Astrocyte of the cerebellum (primary cell): ENCODE results near the gene PDK2.

Experiments used
- DNase-seq: peaks from one replicate; pipeline ENCODE4 v3.0.0-alpha.2; 2011; ENCODE audit warnings: low read depth
- H3K4me3 ChIP-seq: 2 replicates; pipeline ENCODE4 v1.5.1; 2011; ENCODE audit warnings: mild to moderate bottlenecking, low read depth, low read length, moderate library complexity
- CTCF ChIP-seq: IDR thresholded peaks from 2 replicates; pipeline ENCODE4 v1.5.1; 2012; ENCODE audit warnings: low read length, low read depth, moderate library complexity, mild to moderate bottlenecking; ENCODE audit errors: missing control alignments
- in situ Hi-C: cut with HindIII; loops from 2 replicates; pipeline ENCODE4 v1.10.0; 2017; ENCODE audit warnings: low sequenced_read_pairs

Gene PDK2

GRCh38 chr17:50091918-50092285 lies 3.2 kb upstream of the PDK2 start:
- DNase-seq, result no peak
- in situ Hi-C loops, result no loop called here
- H3K4me3 ChIP-seq, result no peak overlapping the region
- TF ChIP-seq CTCF, result no peak

DNA sequence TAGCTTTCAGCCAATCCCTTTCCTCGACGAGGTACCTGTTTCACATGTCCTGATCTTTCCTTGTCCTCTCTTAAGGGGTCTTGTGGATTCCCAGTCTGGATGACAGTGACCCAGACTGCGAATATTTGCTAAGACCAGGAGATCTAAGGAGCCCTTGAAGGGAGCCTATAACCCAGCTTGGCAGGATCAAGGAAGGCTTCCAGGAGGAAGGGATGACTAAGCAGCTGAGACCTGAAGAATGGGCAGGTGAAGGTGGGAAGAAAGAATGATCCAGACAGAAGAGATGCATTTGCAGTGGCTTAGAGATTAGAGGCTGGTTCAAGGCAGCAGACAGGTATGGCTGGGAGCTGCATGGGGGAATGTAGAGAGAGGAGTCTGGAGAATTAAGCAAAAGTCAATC lies 1.9 kb upstream of the PDK2 start:
- no peak for TF ChIP-seq CTCF
- no peak overlapping the region for H3K4me3 ChIP-seq
- in situ Hi-C loops, result no loop called here
- no peak for DNase-seq

- no peak overlapping the region for H3K4me3 ChIP-seq
- in situ Hi-C loops, result no loop called here
- no peak for TF ChIP-seq CTCF
- no peak for DNase-seq
These were observed 1.3 kb upstream of the PDK2 start for GRCh38 chr17:50093807-50094206.

DNA sequence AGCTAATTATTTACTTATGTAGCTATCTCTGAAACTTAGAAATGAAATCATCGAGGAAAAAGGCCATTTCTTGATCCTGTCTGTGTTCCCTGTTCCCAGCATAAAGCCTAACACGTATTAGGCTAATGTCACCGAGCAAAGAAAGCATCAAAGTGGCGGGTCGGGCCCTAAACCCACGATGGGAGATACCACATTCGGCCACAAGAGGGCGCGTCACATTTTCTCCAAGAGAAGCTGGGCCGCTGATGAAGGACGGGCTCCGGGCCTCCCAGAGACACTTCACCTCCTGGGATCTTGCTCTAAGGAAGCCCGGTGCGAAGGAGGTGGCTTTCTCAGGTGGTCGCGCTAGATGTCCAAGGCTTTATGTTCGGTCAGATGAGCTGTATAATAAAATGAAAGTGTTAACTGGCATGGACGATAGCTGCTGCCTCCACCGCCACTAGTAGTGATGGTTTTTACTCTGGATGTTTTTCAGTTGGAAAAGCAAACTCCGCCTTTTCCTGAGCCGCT lies 853 bp upstream of the PDK2 start:
- H3K4me3 ChIP-seq, result peak overlapping the region; percentile 82
- DNase-seq, result peak; percentile 76
- in situ Hi-C loops, result no loop called here
- TF ChIP-seq CTCF, result peak; percentile 82

GRCh38 chr17:50095626-50096037 lies 481 bp downstream of the PDK2 start:
- DNase-seq, result no peak
- in situ Hi-C loops, result no loop called here
- H3K4me3 ChIP-seq, result peak overlapping the region; percentile 82
- TF ChIP-seq CTCF, result no peak

DNA sequence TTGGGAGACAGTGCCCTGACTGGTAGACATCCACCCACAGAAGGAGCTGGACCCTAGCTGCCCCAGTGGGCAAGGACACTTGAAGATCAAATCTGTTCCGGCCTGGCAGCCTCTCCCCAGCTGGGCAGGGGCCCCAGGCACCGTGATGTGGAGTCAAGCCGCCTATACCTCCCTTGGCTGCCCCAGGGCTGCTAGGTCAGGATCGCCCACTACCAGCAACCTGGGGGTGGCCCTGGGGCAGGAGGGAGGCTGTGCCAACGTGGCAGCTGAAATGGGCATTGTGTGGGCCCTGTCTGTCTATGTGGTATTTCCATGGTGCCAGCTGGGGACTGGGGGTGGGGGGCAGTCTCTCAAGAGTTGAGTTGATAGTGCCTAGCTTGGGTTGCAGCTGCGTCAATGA lies 941 bp downstream of the PDK2 start:
- in situ Hi-C loops, result no loop called here
- peak overlapping the region; percentile 82 for H3K4me3 ChIP-seq
- TF ChIP-seq CTCF, result no peak
- DNase-seq, result no peak

GRCh38 chr17:50096758-50097157 lies 1.6 kb downstream of the PDK2 start:
- no peak overlapping the region for H3K4me3 ChIP-seq
- TF ChIP-seq CTCF, result no peak
- in situ Hi-C loops, result no loop called here
- DNase-seq, result no peak
